NOMO-1 (cell line): Measurements from ENCODE around the gene DGKB.

Source experiments
- DNase-seq, 2 experiments: peaks; one replicate each; lab custom pipeline; 2025; ENCODE audit not compliant: unreplicated experiment in 2 of 2; lab: John Stamatoyannopoulos, UW

DGKB gene

GRCh38 chr7:14407246-14408015 lies 495.1 kb downstream of the DGKB start:
- no peak for DNase-seq

GRCh38 chr7:14403587-14403986 lies 499.0 kb downstream of the DGKB start:
- DNase-seq, result no peak

GRCh38 chr7:14400271-14400670 lies 502.3 kb downstream of the DGKB start:
- no peak for DNase-seq

- DNase-seq, result no peak
Measured at GRCh38 chr7:14398526-14398925, 504.0 kb downstream of the DGKB start.

DNA sequence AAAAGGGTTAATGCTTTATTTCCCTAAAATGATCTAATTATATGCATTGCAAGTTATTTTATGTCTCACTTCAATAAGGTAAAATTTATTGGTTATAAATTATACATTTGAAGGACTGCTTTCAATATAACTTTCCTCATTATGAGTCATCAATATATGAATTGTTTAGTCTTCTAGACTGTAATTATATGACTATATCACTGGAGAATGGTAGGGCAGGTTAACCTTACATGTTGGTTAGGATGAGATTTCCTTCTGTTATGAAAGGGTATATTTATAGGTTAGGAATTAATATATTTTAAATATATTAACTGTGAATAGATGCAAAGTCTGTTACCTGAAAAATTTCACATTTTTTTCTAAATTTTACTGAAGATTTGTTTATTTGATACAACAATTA lies 506.7 kb downstream of the DGKB start:
- no peak for DNase-seq

DNA sequence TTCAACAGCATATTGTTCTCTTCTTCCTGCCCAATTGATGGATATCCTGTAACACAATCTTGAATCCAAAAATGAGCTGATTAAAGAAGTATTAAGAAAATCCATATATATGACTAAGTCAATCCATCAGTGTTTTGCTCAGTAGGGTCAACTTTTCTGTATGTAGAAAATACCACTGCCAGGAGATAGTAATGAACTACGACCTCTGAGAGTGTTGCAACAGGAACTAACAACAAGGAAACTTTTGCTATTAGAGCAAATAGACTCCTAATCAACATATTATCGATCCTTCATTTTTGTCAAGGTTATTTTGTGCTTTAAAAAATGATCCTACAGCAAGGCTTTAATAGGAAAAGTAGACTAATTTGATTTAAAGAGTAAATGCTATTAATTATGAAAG lies 507.8 kb downstream of the DGKB start:
- DNase-seq, result no peak

- DNase-seq, result no peak
Measured at GRCh38 chr7:14389595-14389994, 513.0 kb downstream of the DGKB start.

GRCh38 chr7:14389181-14389591 lies 513.4 kb downstream of the DGKB start:
- DNase-seq, result no peak

- DNase-seq, result no peak
Measured at GRCh38 chr7:14385074-14385473, 517.5 kb downstream of the DGKB start.

DNA sequence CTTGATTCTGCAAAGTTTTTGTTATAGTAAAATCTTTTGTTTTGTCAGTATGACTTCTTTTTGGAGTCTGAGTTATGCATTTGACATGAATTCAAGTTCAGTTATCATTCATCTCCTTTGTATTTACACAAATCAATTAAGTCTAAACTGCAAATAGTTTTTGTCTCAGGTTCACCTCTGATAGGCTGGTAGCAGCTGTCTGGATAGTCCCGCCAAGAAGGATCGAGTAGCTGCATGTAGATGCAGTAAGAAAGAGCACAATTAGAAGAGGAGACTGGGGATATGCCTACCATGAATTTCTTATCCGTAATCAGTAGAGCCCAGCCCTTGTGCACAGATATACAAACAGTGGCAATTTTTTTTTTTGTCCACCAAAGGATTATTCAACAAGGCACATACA lies 520.6 kb downstream of the DGKB start:
- DNase-seq, result no peak

GRCh38 chr7:14381306-14381705 lies 521.2 kb downstream of the DGKB start:
- DNase-seq, result no peak

- DNase-seq, result no peak
Measured at GRCh38 chr7:14380881-14381280, 521.7 kb downstream of the DGKB start.

DNA sequence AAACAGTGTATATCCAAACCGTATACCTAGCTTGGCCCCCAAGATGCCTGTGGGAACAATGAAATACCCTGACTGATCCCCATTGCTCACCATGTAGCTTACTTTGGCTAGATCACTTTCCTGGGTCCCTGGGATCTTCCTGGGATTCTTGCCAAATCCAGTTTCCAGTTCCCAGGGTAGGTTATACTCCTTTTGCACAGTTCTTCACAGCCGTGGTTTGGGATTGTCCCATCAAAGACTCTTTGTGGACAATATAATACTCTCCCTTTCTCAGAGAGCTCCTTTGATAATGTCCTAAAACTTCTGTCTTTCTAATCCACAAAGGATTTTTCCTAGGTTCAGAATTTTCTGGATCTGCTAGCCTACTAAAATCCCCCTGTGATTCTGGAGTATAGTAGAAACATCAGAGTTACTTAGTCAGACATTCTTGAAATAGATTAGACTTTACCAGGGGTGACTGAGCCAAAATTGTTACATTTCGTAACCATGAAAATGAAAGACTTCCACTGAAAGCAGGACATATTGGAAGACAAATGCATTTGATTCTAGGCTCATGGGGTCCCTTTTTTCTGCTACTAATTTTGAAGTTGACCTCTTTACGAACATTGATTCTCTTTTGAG lies 524.8 kb downstream of the DGKB start:
- DNase-seq, result no peak

- DNase-seq, result no peak
Measured at GRCh38 chr7:14376711-14377110, 525.8 kb downstream of the DGKB start.

DNA sequence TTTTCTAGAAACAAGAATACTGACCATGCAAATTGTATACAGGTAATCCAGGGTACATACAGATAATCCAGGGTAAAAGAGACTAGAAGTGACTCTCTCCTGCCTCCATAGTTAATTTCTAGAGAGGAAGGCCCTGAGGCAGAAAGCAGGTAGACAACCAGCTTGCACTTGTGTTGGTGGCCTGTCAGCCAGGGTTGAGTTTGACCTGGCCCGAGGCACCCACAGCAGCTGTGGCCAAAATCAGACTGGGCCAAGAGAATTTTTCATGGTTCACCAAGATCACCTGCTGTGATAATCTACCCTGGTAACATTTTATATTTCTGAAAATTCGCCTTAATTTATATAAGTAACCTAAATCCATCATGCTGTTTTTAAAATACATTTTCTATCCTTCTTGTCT lies 526.6 kb downstream of the DGKB start:
- no peak for DNase-seq

- DNase-seq, result no peak
Measured at GRCh38 chr7:14374336-14374735, 528.2 kb downstream of the DGKB start.

DNA sequence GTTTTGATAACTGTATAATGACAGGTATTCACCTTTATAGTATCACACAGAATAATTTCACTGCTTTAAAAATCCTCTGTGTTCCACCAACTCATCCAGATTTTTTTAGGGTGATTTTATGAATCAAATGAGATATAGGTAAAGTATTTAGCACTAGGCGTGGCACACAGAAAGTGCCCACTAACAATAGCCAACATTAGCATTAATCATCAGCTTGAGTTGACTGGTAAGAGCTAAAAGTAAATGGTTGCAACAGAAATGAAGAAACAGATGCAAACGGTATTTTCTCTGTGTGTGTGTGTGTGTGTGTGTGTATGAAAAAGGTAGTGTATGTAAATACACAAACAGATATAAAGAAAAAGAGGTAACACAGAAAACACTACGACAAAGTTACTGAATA lies 534.3 kb downstream of the DGKB start:
- DNase-seq, result no peak

GRCh38 chr7:14351167-14351566 lies 551.4 kb downstream of the DGKB start:
- no peak for DNase-seq

DNA sequence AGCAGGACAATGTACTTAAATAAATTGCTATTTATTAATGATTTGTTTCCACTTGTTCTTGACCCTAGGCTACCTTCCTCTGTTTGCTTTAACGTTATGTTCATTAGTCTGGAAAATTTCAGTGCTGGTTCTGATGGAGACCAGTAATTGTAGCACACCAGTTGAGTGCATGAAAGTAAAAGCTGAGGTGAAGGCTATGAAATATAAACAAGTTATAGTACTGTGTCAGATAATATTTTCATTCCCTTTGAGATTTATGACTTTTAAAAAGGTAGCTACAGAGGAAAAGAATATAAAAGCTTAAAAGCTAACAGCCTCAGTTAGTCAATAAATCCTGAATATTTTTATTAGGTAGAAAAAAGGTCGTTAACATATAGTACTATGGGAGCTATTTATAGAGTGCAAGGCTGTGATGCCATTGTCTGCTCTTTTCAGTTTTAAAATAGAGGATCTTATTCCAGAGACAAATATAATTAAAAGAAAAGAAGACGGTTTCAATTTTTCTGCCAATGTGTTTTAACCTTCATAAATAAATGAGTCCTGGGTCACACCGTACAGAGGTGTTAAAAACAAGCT lies 561.3 kb downstream of the DGKB start:
- DNase-seq, result no peak

GRCh38 chr7:14340393-14341074 lies 562.0 kb downstream of the DGKB start:
- DNase-seq, result no peak

DNA sequence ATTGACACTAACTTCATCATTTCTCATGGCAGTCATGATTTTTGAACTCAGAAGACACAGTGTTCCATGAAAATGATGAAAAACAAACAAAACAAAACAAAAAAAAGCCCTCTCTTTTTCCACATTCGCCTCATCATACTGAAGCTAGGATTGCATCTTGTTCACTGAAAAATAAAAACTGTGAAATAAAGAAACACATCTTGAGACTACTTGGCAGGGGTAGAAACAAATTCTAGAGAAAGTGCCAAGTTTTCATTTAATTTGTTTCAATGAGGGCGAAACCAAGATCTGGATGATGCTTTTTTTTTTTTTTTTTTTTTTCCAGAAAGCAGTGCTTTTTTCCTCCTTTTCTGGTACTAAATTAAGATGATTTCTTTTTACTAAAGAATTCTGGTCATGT lies 562.7 kb downstream of the DGKB start:
- DNase-seq, result no peak

DNA sequence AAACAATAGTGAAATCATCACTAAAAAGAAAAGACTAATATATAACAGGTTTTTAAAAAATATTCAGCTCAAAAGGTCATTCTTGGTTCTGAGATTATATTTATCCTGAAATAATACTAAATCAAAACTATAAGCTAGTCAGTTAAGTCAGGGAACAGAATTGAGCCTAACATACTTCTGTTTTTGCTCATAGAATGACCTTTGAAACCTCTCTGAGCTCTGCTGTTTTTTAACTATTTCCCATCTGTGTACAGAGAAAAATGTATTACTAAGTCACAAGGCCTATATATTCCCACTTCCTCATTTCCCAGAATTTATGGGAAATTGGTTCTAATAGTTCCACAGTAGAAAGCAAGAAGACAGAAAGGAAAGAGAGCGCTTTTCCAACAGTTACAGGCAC lies 566.3 kb downstream of the DGKB start:
- no peak for DNase-seq
